Stimulated activated CD4-positive, alpha-beta T cell treated with anti-CD3 and anti-CD28 coated beads, Interleukin-15, amount 100 ng/mL, for 48 hours (primary cell): ENCODE data around the gene KLHL35.
A peak's percentile ranks its signal among the peaks of the same experiment; 100 is the strongest.
"Not testable (repeated sequence)": the region's sequence is repeated elsewhere in the genome, so short reads cannot be mapped to it uniquely, and the experiment has no call there.

ENCODE experiments used
- DNase-seq, 2 donors: peaks; one replicate each; pipeline ENCODE4 v3.0.0-alpha.2; 2020; ENCODE audit warnings: low read depth in 2 of 2

The KLHL35 gene

DNA sequence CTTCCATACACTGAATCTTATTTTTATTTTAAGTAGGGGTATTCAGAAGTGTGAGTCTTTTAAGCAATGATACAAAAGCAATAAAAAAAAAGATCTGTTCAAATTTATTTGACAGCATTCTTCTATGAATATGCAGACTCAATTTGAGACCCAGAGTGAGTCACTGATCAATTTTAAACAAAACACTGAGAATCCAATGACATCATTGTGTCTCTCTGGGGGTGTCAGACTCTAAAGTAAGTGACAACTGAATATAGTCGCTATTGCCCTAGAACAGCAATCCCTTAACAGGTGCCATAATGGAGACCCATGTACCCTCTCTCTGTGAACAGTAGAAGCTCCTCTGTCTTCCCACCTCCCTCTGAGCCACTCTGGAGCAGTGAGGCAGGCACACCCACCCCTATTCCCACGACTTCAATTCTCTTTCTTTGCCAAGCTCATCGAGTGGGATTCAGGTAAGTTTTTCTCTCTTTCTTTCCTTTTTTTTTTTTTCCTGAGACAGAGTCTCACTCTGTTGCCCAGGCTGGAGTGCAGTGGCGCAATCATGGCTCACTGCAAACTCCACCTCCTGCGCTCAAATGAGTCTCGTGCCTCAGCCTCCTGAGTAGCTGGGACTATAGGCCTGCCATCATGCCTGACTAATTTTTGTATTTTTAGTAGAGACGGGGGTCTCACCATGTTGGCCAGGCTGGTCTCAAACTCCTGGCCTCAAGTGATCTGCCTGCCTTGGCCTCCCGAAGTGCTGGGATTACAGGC, 38.7 kb downstream of the KLHL35 start:
- DNase-seq, result no peak

DNA sequence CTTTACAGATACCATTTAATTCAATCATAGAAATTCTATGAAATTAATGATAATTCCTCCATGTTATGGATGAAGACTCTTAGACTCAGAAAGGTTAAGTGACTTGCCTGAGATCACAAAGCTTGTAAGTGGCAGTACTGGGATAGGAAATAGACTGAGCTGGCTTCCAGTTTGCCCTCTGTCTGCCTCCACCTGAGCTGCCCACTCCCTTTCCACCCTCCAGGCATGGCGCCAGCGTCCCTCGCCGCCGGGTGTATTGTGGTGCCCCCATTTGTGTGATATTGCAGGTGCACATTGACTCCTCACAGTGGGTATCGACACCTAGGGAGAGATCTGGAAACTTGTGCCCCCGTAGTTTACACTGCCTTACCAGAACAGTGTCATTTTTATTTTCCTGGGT, 43.1 kb downstream of the KLHL35 start:
- DNase-seq, result no peak

DNA sequence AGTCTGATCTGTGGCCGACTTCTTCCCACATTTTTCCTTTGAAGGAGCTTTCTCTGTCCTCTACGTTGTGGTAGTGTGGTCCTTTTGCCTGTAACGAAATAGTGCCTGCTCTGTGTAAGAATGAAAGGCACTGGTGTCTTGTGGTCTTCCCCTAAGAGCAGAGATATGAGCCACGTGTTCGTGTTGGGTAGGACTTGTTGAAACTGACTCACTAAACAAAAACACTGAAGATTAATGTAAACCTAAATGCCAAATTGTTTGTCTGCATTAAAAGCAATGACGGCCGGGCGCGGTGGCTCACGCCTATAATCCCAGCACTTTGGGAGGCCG, 43.8 kb downstream of the KLHL35 start:
- no peak for DNase-seq

DNA sequence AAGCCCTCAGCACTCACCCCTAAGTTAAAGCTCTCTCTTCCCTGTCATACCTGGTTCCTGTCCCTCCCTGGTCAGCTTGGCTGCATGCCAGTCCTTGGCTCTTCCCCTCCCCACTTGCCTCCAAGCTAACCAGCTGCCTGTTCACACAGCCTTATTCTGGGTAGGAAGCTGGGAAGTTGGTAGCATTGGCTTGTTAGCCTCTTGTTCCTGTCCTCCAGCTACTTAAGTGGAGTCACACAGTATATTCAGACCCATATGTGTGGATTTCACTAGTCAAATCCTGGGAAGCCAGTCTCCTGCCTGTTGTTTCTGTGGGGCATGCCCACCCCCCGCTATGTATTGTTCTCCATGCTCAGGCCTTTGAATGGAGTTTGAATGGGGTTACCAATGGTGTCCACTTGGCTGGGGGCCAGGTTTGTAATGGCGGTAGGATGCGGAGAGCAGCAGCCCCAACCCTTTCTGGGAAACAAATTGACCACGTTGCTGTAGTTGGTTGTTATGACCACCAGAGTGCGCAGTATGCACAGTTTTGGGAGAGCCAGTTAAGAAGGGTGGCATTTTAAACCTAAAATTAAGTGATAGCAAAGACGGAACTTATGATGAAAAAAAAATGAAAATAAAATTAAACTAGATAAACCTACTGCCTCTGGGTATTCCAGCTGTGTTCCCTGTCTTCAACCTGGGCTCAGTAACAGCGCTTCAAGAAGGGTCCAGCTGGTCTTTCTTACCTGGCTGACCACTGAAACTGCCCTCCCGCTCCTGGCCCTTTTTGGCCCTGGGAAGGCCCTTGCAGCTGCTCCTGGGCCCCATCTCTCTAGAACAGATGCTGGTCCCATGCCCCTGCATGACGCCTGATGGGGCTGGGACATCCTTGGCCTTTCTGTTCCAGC, 44.4 kb downstream of the KLHL35 start:
- peak; percentile 54 to 62 for DNase-seq

DNA sequence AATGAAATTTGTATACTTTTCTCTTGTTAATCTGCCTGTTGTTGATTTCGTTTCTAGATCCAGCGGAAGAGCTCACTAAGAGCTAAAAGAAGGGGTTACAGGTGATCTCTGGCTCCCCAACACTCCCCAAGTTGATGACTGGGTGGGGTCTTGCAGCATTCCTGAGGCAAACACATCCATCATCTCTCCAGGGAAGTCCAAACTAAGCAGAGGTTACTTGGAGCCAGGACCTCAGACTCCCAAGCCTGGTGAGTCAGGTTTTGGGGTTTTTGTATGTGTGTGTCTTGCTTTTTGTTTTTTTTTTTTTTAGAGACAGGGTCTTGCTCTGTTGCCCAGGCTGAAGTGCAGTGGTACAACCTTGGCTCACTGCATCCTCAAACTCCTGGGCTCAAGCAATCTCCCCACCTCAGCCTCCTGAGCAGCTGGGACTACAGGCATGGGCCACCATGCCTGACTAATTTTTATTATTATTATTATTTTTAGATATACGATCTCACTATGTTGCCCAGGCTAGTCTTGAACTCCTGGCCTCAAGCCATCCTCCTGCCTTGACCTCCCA, 45.2 kb downstream of the KLHL35 start:
- no peak for DNase-seq

DNA sequence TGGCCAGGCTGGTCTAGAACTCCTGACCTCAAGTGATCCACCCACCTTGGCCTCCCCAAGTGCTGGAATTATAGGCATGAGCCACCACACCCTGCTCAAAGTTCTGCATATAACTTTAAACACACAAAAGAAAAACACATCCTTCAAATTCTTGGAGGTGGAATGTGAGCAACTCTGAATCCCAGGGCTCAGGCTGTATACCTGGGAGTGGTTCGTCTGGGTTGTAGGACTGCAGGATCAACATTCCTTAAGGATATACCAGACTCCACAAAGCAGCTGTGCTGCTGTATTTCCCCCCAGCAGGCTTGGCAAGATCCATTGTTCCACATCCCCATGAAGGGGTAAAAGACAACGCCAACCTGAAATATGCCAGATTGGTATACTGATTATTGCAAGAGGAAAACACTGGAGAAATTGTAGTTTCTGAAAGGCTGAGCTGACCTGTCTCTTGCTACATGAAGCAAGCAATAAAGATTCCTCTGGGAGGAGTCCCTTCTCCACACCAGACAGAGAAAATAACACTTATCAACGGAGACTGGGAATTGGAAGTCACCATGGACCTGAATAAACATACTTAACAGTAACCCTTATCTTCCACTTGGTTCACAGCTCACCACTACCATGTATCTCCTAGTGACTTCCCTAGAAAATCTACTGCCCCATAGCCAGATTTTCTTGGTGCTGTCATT, 45.9 kb downstream of the KLHL35 start:
- no peak for DNase-seq

DNA sequence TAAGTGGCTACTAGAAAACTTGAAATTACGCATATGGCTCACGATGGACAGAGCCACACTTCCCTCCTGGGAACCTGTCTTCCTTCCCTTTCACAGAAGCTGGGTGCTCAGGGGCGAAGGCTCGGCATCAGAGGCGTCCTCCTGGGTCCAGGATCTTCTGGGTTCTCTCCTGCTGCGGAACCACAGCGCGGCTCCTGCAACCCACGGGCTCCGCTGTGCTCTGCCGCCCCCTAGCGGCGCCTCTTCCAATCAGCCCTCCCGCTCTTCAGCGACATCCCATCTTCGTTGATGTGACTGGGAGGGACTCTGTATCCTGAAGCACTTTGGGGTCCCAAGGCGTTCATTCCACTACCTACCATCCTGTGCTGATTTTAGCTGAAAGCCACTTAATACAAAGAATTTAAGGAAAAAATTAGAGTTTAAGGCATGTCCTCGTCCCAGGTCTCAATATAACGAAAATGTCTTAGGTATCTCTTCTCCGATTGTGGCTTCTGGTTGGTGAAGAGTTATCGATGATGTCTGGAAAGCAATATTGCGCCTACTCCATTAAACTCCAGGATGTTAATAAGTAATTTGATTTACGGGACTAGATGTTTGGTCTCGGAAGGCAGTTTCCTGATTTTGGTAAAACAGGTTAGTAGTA, 48.4 kb downstream of the KLHL35 start:
- DNase-seq, result peak; percentile 44 to 68

DNA sequence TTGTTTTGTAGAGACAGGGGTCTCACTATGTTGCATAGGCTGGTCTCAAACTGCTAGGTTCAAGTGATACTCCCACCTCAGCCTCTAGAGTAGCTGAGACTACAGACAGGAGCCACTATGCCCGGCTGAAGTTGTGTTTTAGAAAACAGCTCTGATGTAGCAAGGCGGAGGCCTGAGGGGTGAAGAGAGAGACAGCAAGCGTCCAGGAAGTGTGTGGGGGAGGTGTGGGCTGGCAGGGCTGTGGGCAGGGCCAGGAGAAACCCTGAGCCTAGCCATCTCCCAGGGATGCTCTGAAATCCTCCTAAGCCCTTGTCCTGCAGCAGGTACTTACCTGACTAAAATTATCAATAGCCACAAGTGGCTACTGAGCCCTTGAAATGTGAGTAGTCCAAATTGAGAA, 49.8 kb downstream of the KLHL35 start:
- no peak for DNase-seq

DNA sequence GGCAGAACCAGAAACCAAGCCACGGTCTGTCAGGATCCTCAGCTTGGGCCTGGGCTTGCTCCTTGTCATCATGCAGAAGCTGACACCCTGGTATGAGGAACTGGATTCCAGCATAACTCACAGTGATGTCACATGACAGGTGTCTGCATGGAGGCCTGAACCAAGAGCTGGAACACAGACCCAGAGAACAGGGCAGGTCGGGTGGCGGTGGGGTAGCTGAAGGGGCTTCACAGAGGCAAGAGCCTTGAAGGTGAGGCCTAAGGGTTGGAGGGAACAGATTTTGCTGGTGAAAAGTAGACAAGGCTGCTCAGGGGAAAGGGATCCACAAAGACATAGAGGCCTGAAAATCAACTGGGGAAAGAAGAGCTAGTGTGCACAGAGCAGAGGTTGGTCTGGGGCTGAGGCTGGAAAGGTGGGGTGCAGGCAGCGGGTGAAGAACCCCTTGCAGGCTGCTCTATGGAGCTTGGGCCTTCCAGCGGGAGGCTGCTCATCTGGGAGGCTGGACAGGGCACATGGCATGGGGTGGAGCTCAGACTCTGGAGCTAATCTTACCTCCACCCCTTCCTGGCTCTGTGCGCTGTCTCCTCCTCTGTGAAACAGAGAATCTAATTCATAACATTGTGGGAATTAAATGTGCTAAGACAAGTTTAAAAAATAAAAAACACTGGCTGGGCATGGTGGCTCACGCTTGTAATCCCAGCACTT, 52.1 kb downstream of the KLHL35 start:
- no peak for DNase-seq

DNA sequence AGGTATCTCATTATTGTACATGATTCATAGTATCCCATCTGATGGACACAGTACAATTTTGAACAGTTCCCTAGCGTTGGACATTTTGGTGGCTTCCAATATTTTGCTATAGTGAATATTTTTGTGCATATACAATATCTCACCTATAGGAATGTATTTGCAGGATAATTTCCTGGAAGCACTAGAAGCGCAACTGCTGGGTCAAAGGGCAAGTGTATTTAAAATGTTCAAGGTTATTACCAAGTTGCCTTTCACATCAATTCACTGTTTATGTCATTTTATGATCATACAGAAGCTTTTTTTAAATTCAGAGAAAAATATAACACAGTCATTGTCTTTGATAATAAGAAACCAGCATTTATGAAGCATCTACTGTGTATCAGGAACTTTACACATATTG, 52.8 kb downstream of the KLHL35 start:
- DNase-seq, result no peak

DNA sequence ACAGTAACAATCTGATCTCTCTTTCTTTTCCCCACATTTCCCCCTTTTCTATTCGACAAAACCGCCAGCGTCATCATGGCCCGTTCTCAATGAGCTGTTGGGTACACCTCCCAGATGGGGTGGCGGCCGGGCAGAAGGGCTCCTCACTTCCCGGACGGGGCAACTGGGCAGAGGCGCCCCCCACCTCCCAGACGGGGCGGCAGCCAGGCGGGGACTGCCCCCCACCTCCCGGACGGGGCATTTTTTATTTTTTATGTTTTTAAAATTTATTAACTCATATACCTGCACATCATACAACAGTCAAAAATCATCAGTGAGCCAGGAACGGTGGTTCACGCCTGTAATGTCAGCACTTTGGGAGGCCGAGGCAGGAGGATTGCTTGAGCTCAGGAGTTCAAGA, 54.2 kb downstream of the KLHL35 start:
- DNase-seq, result not testable (repeated sequence)

DNA sequence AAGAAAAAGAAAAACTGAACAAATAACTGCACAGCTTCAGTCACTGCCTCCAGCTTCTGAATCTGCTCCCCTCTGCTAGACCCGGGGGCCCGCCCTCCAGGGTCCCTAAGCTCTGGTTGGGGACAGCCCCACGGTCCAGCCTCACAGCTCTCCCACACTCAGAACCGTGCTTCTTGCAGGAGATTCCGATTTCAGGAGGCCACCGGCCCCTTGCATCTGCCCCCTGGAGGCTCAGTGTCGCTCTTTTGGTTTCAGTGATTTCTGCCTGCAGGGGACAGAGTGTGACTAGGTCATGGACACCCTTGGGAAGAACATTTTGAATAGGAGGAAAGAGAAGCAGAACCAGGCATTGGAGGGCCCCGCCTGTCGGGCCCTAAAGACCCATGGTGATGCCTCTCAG, 56.8 kb downstream of the KLHL35 start:
- DNase-seq, result no peak

DNA sequence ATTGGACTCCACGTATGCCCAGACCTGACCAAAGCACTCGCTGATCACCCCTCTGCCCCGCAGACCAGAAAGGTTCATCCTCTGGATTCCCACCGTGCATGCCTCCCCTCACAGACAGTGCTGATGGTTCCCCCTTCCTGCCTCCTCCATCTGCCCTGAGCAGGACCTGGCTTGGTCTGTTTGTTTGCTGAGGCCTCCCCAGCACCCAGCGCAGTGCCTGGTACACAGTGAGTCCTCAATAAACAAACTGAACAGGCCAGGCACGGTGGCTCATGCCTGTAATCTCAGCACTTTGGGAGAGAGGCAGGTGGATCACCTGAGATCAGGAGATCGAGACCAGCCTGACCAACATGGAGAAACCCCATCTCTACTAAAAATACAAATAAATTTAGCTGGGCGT, 57.4 kb downstream of the KLHL35 start:
- no peak for DNase-seq

DNA sequence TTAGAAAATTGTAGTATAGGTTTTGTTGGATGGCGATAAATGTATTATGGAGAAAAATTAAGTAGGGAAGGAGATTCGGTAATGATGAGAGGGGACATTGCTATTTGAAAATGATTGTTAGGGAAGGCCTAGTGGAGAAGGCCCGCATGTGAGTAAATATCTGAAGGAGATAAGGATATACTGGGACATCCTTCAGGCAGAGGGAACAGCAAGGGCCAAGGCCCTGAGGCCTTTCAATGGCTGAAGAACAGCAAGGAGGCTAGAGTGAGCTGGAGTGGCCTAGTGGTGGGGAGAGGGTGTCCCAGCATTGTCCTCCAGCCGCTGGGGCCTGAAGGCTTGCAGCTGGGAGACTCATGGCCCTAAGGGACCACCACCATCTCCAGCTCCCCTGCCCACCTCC, 58.4 kb downstream of the KLHL35 start:
- DNase-seq, result no peak

DNA sequence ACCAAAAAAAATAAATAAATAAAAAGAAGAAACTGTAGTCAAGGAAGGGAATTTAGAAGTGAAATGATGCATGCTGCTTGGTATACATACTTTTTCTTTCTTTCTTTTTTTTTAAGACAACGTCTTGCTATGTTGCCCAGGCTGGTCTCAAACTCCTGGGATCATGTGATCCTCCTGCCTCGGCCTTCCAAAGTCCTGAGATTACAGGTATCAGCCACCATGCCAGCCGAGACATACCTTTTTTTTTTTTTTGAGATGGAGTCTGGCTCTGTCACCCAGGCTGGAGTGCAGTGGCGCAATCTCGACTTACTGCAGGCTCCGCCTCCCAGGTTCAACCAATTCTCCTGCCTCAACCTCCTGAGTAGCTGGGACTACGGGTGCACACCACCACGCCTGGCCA, 59.8 kb downstream of the KLHL35 start:
- DNase-seq, result no peak
